Right lobe of liver (tissue), 6 donors: ENCODE results near the gene SYMPK. TPM values are rescaled to one million over a fixed set of nuclear protein-coding genes. Genes with fewer than 3 reads are reported as not detected.

ENCODE experiments used
- ATAC-seq, 4 donors: fragments of 200-7000 bp; cut with Tn5 transposase; one replicate each; pipeline ENCODE4 v1.9.1; 2020; ENCODE audit warnings: mild to moderate bottlenecking in 4 of 4, moderate library complexity in 4 of 4
- DNase-seq, 3 donors: peaks; one replicate each; pipeline ENCODE4 v3.0.0-alpha.2; 2020
- H3K27ac ChIP-seq, 3 donors: fragments of 200-600 bp; one replicate each; pipeline ENCODE4 v1.8.0; 2022
- H3K27me3 ChIP-seq, 2 donors: fragments of 200-600 bp; one replicate each; pipeline ENCODE4 v1.8.0; 2022
- H3K36me3 ChIP-seq, 4 donors: fragments of 200-600 bp; sonication (generic) in 1 of 4; one replicate each; pipeline versions ENCODE4 v1.5.1 to v1.8.0; 2017 to 2022; ENCODE audit warnings: control low read depth in 1 of 4
- H3K4me1 ChIP-seq, 4 donors: fragments of 200-600 bp; sonication (generic) in 1 of 4; one replicate each; pipeline versions ENCODE4 v1.5.1 to v1.8.0; 2017 to 2022; ENCODE audit warnings: control low read depth in 1 of 4
- H3K4me3 ChIP-seq, 3 donors: fragments of 200-600 bp; one replicate each; pipeline ENCODE4 v1.8.0; 2022
- H3K9me3 ChIP-seq, 4 donors: fragments of 200-600 bp; sonication (generic) in 1 of 4; one replicate each; pipeline versions ENCODE4 v1.5.1 to v1.8.0; 2017 to 2022; ENCODE audit warnings: control low read depth in 1 of 4
- POLR2A ChIP-seq: fragments of 450-650 bp; IDR thresholded peaks from one replicate; pipeline ENCODE4 v1.6.1; 2017; ENCODE audit warnings: antibody characterized with exemption, mild to moderate bottlenecking
- WGBS: methylation state at CpG from one replicate; pipeline ENCODE4 v1.1.6; 2018; ENCODE audit warnings: low coverage, low lambda C conversion rate; ENCODE audit not compliant: insufficient coverage; ENCODE audit errors: missing lambda C conversion rate; 5-methylcytosine and 5-hydroxymethylcytosine counted together
- intact Hi-C, 2 donors: fragments of 100-400 bp; cut with DNase I; formaldehyde crosslinking; loops; one replicate each; pipeline versions ENCODE4 v1.11.2 to v1.14.1; 2022
- total RNA-seq, 6 experiments: library from RNA; depleted of rRNA in 2 of 6; stranded (reverse); fragments of >200 nt in 2 of 6; fragmentation: NEBNext Ultra II Directional in 3 of 6; extraction: Animal tissue kit (Norgen Biotek cat#: 25700) in 3 of 6; gene quantifications; one replicate each; pipeline versions ENCODE4 v1.1.0 to v1.2.4, GENCODE V29; 2016 to 2023
- TF ChIP-seq, protein P1 (sequence below), 4 donors: fragments of 200-600 bp in 3 of 4; fragments of 450-650 bp in 1 of 4; IDR thresholded peaks; one replicate each; pipeline versions ENCODE4 v1.5.1 to v1.8.0; 2016 to 2022; ENCODE audit warnings: antibody characterized with exemption in 4 of 4, mild to moderate bottlenecking in 2 of 4
- donor health status: DM: no; HTN: yes; CAD: no.
- donor health status: DM: no; HTN: no; CAD: no.
- donor health status: DM: no; HTN: no; CAD: no.
- donor health status: DM: no; HTN: yes; CAD: no.
- donor health status: DM: no; HTN: yes; CAD: no.

SYMPK gene
- total RNA-seq, 6 experiments from 2014 or later = 31.1 to 50.1 (median 42.0) TPM

DNA sequence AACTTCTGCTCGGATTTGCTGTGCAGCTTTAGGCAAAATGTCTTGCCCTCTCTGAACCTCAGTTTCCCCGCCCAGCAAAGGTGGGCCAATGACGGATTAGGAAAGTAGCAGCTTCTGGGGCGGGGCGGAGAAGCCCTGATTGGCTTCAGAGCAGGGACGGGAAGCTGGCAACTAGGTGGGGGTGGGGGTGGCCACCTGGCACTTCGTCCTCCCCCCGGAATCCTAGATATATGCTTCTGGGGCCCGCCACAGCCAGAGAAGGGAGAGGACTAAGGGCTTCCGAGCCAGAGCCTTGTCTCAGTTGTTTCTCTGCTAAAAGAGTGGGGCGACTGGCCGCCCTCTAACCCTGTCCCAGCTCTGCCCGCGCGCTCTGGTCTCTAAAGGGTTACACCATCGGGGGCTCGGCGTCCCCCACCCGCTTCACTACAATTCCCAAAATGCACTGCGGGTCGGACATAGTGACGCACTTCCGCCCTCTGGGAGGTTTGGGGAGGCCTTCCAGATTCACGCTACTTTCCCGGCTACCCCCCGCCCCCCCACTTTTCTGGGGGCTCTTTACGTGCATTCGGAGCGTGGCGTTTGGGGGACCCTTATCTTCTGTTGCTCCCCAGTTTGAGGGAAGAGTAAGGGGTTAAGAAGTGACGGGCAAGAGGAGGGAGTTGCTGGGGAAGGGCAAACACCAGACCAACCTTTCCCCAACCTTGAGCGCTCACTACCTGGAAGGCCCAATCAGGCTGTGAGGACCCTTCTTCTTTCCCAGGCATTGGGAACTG lies 23.7 kb upstream of the SYMPK start:
- Histone ChIP-seq H3K4me3 (peak overlapping the region; percentile 69 to 83 (median 80)), H3K36me3 (no peaks in the 10 kb centered on the region), H3K9me3 (no peaks in the 10 kb centered on the region), H3K27ac (peak overlapping the region; percentile 78 to 86 (median 84)), H3K27me3 (no peaks in the 10 kb centered on the region), H3K4me1 (peaks cover 0 to 28% (median 11%) of the 10 kb centered on the region in 4 donors)
- WGBS = 3% methylated on average over 15 of the region's 32 CpGs
- peak; percentile 82 for TF ChIP-seq POLR2A
- TF ChIP-seq, protein P1, sequence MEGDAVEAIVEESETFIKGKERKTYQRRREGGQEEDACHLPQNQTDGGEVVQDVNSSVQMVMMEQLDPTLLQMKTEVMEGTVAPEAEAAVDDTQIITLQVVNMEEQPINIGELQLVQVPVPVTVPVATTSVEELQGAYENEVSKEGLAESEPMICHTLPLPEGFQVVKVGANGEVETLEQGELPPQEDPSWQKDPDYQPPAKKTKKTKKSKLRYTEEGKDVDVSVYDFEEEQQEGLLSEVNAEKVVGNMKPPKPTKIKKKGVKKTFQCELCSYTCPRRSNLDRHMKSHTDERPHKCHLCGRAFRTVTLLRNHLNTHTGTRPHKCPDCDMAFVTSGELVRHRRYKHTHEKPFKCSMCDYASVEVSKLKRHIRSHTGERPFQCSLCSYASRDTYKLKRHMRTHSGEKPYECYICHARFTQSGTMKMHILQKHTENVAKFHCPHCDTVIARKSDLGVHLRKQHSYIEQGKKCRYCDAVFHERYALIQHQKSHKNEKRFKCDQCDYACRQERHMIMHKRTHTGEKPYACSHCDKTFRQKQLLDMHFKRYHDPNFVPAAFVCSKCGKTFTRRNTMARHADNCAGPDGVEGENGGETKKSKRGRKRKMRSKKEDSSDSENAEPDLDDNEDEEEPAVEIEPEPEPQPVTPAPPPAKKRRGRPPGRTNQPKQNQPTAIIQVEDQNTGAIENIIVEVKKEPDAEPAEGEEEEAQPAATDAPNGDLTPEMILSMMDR (IDR thresholded peaks at IDR 0.05) = no peak
- DNase-seq = peak; percentile 88 to 94 (median 92)
- intact Hi-C loops = loop anchor here in 1 of 2 donors (10.0 kb wide), 1 partner anchor 72 kb away; the partner anchor contains the start of gene RSPH6A
- peak; percentile 58 to 64 (median 62) for ATAC-seq

DNA sequence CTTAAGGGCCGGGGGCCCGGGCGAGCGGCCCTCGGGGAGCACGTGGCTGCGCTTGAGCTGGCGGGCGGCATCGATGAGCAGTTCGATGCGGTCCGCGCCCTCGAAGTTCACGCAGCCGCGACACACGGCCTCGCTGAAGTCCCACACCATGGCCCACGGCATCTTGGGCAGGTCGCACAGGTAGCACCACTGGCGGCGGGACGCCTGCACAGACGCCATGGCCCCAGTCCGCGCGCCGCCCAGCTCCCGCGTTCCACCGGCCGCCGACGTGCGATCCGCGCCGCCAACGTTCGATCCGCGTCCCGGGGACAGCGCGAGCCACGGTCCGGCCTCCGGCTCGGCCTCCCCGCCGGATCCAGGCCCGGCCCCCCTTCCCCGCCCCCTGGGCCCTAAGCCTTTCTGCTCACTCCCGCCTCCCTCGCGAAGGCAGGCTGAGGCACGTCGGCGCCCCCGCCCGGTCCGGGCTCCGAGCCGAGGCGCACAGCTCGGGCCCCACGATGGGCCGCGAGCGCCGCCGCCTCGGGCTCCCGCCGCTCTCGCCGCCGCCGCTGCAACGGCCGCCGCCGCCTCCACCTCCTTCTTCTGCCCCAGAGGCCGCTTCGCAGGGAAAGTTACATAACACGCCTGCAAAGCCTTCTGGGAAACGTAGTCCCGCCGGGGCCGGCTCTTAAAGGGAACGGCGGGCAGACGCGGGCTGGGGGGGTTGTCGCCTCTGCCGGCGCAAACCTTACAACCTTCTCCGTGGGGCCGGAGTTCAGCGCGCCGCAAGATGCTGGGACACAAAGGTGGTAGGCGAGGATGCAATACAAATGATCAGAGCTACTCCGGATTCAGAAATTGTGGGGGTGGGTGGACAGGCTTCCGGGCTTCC lies 22.8 kb upstream of the SYMPK start, which contains the start of gene IRF2BP1:
TSS of gene IRF2BP1 (minus strand) at position 586 of the 871 bp plus-strand sequence. CDS start at position 219, 367 bp downstream.
- peak within 1 kb of the TSS; percentile 69 to 83 (median 80) for H3K4me3 ChIP-seq
- ATAC-seq = peak; percentile 34 to 53 (median 48)
- H3K27ac ChIP-seq = peak within 1 kb of the TSS; percentile 78 to 86 (median 84)
- WGBS = 0% methylated on average over 36 of the region's 107 CpGs
- no peaks in the 10 kb centered on the region for H3K36me3 ChIP-seq
- DNase-seq = peak; percentile 90 to 94 (median 93)
- peaks cover 0 to 36% (median 15%) of the 10 kb centered on the region in 4 donors for H3K4me1 ChIP-seq
- no peaks in the 10 kb centered on the region for H3K27me3 ChIP-seq
- intact Hi-C loops = loop anchor here in 1 of 2 donors (10.0 kb wide), 1 partner anchor 71 kb away; the partner anchor contains the start of gene RSPH6A
- H3K9me3 ChIP-seq = no peaks in the 10 kb centered on the region
- TF ChIP-seq, protein P1 (IDR thresholded peaks at IDR 0.05) = peak in 1 of 4 donors; percentile 10
- peak; percentile 79 for TF ChIP-seq POLR2A

DNA sequence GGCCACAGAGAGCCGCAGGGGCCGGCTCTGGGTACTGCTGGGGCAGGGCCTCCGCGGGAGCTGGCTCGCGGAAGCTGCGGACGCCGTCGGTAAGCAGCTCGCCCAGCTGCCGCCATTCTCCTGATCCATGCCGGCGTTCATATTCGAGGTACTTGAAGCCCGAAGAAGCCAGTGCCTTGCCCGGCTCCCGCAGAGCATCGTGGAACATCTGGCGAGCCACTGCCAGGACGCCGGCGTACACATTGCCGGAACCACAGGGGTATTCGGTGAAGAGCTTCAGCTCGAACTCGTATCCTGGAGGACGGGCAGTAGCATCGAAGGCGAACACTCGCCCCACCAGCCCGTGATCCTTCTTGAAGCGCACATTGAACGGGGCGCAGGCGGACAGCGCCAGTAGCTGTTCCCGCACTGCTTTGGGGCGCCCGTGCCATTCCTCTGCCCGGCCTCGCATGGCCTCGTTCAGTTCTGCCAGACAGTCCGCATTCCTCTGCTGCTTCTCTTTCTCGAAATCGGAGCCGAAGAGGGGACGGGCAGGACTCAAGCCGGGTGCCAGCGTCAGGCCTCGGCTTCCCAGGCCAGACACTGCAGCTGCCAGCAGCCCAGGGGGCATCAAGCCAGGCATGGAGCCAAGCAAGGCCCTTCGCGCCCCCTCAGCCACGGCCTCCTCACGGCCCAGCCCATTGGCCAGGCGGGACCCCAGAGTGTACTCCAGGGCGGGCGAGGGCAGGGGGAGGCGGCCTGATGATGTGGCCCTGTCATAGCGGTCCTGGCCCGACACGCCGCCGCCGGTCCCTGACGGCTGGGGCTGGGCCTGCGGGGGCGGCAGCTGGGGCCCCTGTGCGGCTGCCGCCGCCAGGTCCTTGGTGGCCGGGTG lies 22.0 kb upstream of the SYMPK start:
- Histone ChIP-seq H3K27ac (peak overlapping the region; percentile 78 to 86 (median 84)), H3K4me1 (peaks cover 2 to 43% (median 20%) of the 10 kb centered on the region in 4 donors), H3K9me3 (no peaks in the 10 kb centered on the region), H3K4me3 (peak overlapping the region; percentile 69 to 83 (median 80)), H3K36me3 (no peaks in the 10 kb centered on the region), H3K27me3 (no peaks in the 10 kb centered on the region)
- no CpG with 5 or more reads among the region's 72 CpGs for WGBS
- peak; percentile 54 to 66 (median 63) for DNase-seq
- intact Hi-C loops = loop anchor here in 1 of 2 donors (10.0 kb wide), 1 partner anchor 70 kb away; the partner anchor contains the start of gene RSPH6A
- no peak for ATAC-seq
- no peak for TF ChIP-seq POLR2A
- TF ChIP-seq, protein P1 (IDR thresholded peaks at IDR 0.05) = no peak
